Gastroesophageal sphincter (tissue), 3 donors: ENCODE measurements around the gene TRIP4.
A peak's percentile ranks its signal among the peaks of the same experiment; 100 is the strongest.

Experiments
- EP300 ChIP-seq: sonication (generic); formaldehyde crosslinking; IDR thresholded peaks from one replicate; pipeline ENCODE4 v1.6.1; 2017; ENCODE audit warnings: antibody characterized with exemption, mild to moderate bottlenecking
- POLR2A ChIP-seq, 2 donors: fragments of 450-650 bp; IDR thresholded peaks; one replicate each; pipeline ENCODE4 v1.6.1; 2017; ENCODE audit warnings: antibody characterized with exemption in 2 of 2, mild to moderate bottlenecking in 2 of 2, moderate library complexity in 1 of 2
- POLR2AphosphoS5 ChIP-seq: sonication (generic); formaldehyde crosslinking; IDR thresholded peaks from one replicate; pipeline ENCODE4 v1.6.1; 2017; ENCODE audit warnings: antibody characterized with exemption
- TF ChIP-seq, protein P1 (sequence below), 4 experiments: fragments of 200-600 bp in 2 of 4; fragments of 450-650 bp in 2 of 4; sonication (generic) in 1 of 4; IDR thresholded peaks; one replicate each; pipeline ENCODE4 v1.5.1; 2017 to 2019; ENCODE audit warnings: antibody characterized with exemption in 4 of 4, mild to moderate bottlenecking in 2 of 4, moderate library complexity in 2 of 4

DNA sequence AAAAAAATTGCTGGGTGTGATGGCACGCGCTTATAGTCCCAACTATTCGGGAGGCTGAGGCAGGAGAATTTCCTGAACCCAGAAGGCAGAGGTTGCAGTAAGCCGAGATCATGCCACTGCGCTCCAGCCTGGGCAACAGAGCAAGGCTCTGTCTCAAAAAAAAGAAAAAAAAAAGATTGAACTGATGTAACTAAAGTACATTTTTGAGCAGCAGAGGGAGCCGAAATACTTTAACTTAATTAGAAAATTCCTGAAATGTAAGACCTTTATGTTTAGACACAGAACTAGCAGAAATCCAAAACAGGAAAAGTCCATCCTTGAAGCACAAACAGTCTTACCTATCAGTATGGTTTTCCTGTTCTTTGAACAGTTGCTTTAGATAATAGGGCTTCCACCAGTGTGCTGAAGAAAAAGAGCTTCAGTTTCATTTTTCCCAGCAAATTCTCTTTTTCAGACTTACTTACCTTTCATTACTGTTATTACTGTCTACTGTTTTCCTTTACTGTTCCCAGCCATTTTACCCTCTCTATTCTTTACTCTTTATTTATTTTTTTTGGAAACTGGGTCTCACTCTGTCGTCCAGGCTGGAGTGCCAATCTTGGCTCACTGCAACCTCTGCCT is 39.3 kb downstream of the TRIP4 start:
- TF ChIP-seq, protein P1, sequence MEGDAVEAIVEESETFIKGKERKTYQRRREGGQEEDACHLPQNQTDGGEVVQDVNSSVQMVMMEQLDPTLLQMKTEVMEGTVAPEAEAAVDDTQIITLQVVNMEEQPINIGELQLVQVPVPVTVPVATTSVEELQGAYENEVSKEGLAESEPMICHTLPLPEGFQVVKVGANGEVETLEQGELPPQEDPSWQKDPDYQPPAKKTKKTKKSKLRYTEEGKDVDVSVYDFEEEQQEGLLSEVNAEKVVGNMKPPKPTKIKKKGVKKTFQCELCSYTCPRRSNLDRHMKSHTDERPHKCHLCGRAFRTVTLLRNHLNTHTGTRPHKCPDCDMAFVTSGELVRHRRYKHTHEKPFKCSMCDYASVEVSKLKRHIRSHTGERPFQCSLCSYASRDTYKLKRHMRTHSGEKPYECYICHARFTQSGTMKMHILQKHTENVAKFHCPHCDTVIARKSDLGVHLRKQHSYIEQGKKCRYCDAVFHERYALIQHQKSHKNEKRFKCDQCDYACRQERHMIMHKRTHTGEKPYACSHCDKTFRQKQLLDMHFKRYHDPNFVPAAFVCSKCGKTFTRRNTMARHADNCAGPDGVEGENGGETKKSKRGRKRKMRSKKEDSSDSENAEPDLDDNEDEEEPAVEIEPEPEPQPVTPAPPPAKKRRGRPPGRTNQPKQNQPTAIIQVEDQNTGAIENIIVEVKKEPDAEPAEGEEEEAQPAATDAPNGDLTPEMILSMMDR (IDR thresholded peaks at IDR 0.05), result peak; percentile 13 to 52 (median 46)
- no peak for TF ChIP-seq POLR2AphosphoS5
- no peak for TF ChIP-seq POLR2A (IDR thresholded peaks at IDR 0.05)
- no peak for TF ChIP-seq EP300
